Endodermal cell (in vitro differentiated cells): ENCODE data around the gene SLC2A3. TPM values are rescaled to one million over a fixed set of nuclear protein-coding genes. Genes with fewer than 3 reads are reported as not detected.
"Not testable (repeated sequence)": the region's sequence is repeated elsewhere in the genome, so short reads cannot be mapped to it uniquely, and the experiment has no call there.

Experiments used
- DNase-seq: peaks from one replicate; pipeline ENCODE4 v3.0.0-alpha.2; 2017
- H3K27ac ChIP-seq: 2 replicates; pipeline ENCODE4 v1.5.1; 2013; ENCODE audit warnings: mild to moderate bottlenecking, low read depth, low read length, moderate library complexity
- H3K27me3 ChIP-seq: 2 replicates; pipeline ENCODE4 v1.6.1; 2013; ENCODE audit warnings: mild to moderate bottlenecking, low read length, moderate library complexity; ENCODE audit not compliant: insufficient read depth, control insufficient read depth, poor library complexity, severe bottlenecking
- H3K36me3 ChIP-seq: 2 replicates; pipeline ENCODE4 v1.7.0; 2013; ENCODE audit warnings: mild to moderate bottlenecking, low read length, moderate library complexity; ENCODE audit not compliant: control insufficient read depth, insufficient read depth
- H3K4me1 ChIP-seq: one replicate; pipeline ENCODE4 v1.7.0; 2013; ENCODE audit warnings: low read length; ENCODE audit not compliant: control insufficient read depth, insufficient read depth
- H3K4me3 ChIP-seq: 2 replicates; pipeline ENCODE4 v1.5.1; 2013; ENCODE audit warnings: mild to moderate bottlenecking, low read length, moderate library complexity
- H3K9ac ChIP-seq: 2 replicates; pipeline ENCODE4 v1.6.1; 2013; ENCODE audit warnings: mild to moderate bottlenecking, low read length, moderate library complexity; ENCODE audit not compliant: poor library complexity, severe bottlenecking; ENCODE audit errors: extremely low read depth
- H3K9me3 ChIP-seq: 2 replicates; pipeline ENCODE4 v1.6.1; 2013; ENCODE audit warnings: mild to moderate bottlenecking, low read length, moderate library complexity; ENCODE audit not compliant: control insufficient read depth
- H3K27ac Mint-ChIP-seq: 2 replicates; pipeline ENCODE4 v1.8.0; 2020; ENCODE audit warnings: mixed read lengths
- H3K27me3 Mint-ChIP-seq: 2 replicates; pipeline ENCODE4 v1.8.0; 2021; ENCODE audit warnings: mild to moderate bottlenecking, mixed read lengths; ENCODE audit not compliant: insufficient read depth
- H3K36me3 Mint-ChIP-seq: 2 replicates; pipeline ENCODE4 v1.8.0; 2020; ENCODE audit warnings: low read depth, mixed read lengths
- H3K4me1 Mint-ChIP-seq: 2 replicates; pipeline ENCODE4 v1.8.0; 2020; ENCODE audit warnings: mixed read lengths
- H3K4me3 Mint-ChIP-seq: 2 replicates; pipeline ENCODE4 v1.8.0; 2020; ENCODE audit warnings: mild to moderate bottlenecking, moderate library complexity, mixed read lengths
- H3K9me3 Mint-ChIP-seq: 2 replicates; pipeline ENCODE4 v1.8.0; 2020; ENCODE audit warnings: mild to moderate bottlenecking, mixed read lengths
- WGBS, 2 experiments: methylation state at CpG; one replicate each; pipeline versions ENCODE4 v1.1.5 to v1.1.7; 2013; ENCODE audit warnings: missing lambda C conversion rate in 2 of 2, mixed read lengths in 1 of 2; ENCODE audit not compliant: insufficient coverage in 1 of 2, insufficient read length in 1 of 2; 5-methylcytosine and 5-hydroxymethylcytosine counted together
- total RNA-seq, 2 donors: library from RNA; stranded (reverse); fragmentation: NEBNext Ultra II Directional in 1 of 2; extraction: Animal tissue kit (Norgen Biotek cat#: 25700) in 1 of 2; gene quantifications; 2 replicates in 1 of 2; 3 replicates in 1 of 2; pipeline ENCODE4 v1.2.1, GENCODE V29; 2021
- TF ChIP-seq, protein P1 (sequence below): fragments of 200-600 bp; sonication (generic); conservative IDR thresholded peaks from 2 replicates; pipeline ENCODE4 v1.5.0; 2021; ENCODE audit warnings: antibody characterized with exemption, mild to moderate bottlenecking

SLC2A3 gene
- total RNA-seq, 2 donors from 2014 or later: 1,330 to 2,480 TPM

DNA sequence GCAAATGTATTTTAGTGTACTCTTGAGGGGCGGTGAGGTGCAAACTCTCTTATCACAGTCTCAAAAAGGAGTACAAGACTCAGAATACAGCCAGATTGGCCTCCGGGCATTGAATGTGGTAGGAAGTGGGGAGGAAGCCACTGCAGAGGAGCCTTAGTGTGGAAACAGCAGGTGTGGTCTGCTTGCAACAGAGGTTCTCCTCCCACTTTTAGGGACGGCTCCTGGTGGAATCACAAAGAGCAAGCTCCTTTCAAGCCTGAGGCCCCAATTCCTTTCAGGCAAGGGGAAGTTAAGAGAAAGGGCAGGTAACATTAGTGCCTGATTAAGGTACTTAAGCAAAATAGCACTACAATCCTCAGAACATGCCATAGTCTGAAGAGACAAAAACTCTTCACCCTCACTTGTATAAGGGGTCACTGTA is 23.7 kb upstream of the SLC2A3 start:
- Histone ChIP-seq H3K27ac (no peak overlapping the region), H3K4me3 (peak overlapping the region; percentile 84), H3K4me1 (peaks cover 12% of the 10 kb centered on the region), H3K9ac (peak overlapping the region; percentile 17), H3K9me3 (no peaks in the 10 kb centered on the region), H3K36me3 (no peaks in the 10 kb centered on the region), H3K27me3 (no peaks in the 10 kb centered on the region)
- peaks cover 42% of the 10 kb centered on the region for H3K4me1 Mint-ChIP-seq
- peak overlapping the region; percentile 86 for H3K27ac Mint-ChIP-seq
- DNase-seq: peak; percentile 92
- H3K4me3 Mint-ChIP-seq: peak overlapping the region; percentile 56
- peaks cover 3% of the 10 kb centered on the region for H3K9me3 Mint-ChIP-seq
- no peaks in the 10 kb centered on the region for H3K36me3 Mint-ChIP-seq
- TF ChIP-seq, protein P1, sequence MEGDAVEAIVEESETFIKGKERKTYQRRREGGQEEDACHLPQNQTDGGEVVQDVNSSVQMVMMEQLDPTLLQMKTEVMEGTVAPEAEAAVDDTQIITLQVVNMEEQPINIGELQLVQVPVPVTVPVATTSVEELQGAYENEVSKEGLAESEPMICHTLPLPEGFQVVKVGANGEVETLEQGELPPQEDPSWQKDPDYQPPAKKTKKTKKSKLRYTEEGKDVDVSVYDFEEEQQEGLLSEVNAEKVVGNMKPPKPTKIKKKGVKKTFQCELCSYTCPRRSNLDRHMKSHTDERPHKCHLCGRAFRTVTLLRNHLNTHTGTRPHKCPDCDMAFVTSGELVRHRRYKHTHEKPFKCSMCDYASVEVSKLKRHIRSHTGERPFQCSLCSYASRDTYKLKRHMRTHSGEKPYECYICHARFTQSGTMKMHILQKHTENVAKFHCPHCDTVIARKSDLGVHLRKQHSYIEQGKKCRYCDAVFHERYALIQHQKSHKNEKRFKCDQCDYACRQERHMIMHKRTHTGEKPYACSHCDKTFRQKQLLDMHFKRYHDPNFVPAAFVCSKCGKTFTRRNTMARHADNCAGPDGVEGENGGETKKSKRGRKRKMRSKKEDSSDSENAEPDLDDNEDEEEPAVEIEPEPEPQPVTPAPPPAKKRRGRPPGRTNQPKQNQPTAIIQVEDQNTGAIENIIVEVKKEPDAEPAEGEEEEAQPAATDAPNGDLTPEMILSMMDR: no peak
- WGBS, 2 experiments: 21 to 38% methylated on average over 2 to 3 of the region's 3 CpGs
- H3K27me3 Mint-ChIP-seq: peaks cover 2% of the 10 kb centered on the region

- Histone ChIP-seq H3K36me3 (no peaks in the 10 kb centered on the region), H3K9me3 (no peaks in the 10 kb centered on the region), H3K4me1 (peaks cover 12% of the 10 kb centered on the region), H3K27me3 (no peaks in the 10 kb centered on the region), H3K27ac (no peak overlapping the region), H3K4me3 (peak overlapping the region; percentile 84), H3K9ac (peak overlapping the region; percentile 17)
- no peak for DNase-seq
- Mint-ChIP-seq H3K27ac (peak overlapping the region; percentile 86), H3K4me1 (peaks cover 42% of the 10 kb centered on the region), H3K9me3 (peaks cover 4% of the 10 kb centered on the region), H3K36me3 (no peaks in the 10 kb centered on the region), H3K27me3 (peaks cover 3% of the 10 kb centered on the region), H3K4me3 (peak overlapping the region; percentile 56)
- TF ChIP-seq, protein P1: no peak
- 40 to 45% methylated on average over 1 of the region's 1 CpG for WGBS, 2 experiments
Observed at GRCh38 chr12:7959278-7959677, 23.3 kb upstream of the SLC2A3 start.

- H3K4me3 Mint-ChIP-seq, H3K4me3 ChIP-seq, H3K27me3 ChIP-seq, H3K9ac ChIP-seq, H3K27me3 Mint-ChIP-seq, H3K9me3 Mint-ChIP-seq, H3K27ac ChIP-seq, H3K36me3 ChIP-seq, H3K27ac Mint-ChIP-seq, H3K9me3 ChIP-seq, DNase-seq, H3K4me1 ChIP-seq, H3K36me3 Mint-ChIP-seq: not testable (repeated sequence)
- 95 to 96% methylated on average over 6 to 17 of the region's 19 CpGs for WGBS, 2 experiments
- peaks cover 19% of the 10 kb centered on the region for H3K4me1 Mint-ChIP-seq
Observed at GRCh38 chr12:7954877-7955276, 18.9 kb upstream of the SLC2A3 start.

DNA sequence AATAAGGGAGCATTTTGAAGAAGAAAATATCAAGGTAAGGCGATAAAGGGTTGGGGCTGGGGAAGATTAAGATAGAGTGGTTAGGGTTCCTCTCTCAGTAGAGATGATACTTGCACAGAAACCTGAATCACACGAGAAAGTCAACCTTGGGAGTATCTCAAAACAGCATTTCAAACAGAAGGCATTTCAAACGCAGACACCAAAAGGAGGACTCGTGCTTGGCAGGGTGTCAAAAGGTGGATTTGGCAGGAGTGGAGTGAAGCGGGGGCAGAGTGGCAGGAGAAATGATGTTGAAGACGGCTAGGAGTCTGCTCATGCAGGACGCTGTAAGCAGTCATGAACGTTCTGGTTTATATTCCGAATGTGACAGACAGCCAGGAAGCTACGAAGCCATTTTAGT is 18.4 kb upstream of the SLC2A3 start:
- not testable (repeated sequence) for H3K9ac ChIP-seq, H3K36me3 ChIP-seq, H3K4me3 Mint-ChIP-seq, H3K27ac Mint-ChIP-seq, H3K27me3 ChIP-seq, H3K4me3 ChIP-seq, H3K4me1 ChIP-seq, H3K27me3 Mint-ChIP-seq, DNase-seq, H3K9me3 ChIP-seq, H3K9me3 Mint-ChIP-seq, H3K36me3 Mint-ChIP-seq, H3K27ac ChIP-seq
- WGBS, 2 experiments: 89% methylated on average over 3 of the region's 10 CpGs; no CpG with 5 or more reads in 1 of the 2 experiments
- H3K4me1 Mint-ChIP-seq: peaks cover 14% of the 10 kb centered on the region

DNA sequence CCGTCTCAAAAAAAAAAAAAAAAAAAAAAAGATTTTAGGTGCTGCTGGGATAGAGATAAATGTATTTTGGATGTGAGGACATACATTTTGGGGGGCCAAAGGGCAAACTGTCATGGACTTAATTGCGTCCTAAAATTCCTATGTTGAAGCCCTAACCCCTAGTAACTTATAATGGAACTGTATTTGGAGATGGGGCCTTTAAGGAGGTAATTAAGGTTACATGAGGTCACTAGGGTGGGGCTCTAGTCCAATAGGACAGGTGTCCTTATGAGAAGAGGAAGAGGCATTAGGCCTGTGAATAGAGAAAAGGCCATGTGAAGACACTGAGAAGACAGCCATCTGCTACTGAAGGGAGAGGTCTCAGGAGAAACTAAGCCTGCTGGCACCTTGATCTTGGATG is 17.9 kb upstream of the SLC2A3 start:
- not testable (repeated sequence) for H3K9me3 ChIP-seq, H3K27me3 ChIP-seq, H3K27ac Mint-ChIP-seq, H3K4me1 ChIP-seq, H3K36me3 ChIP-seq, DNase-seq, H3K4me3 Mint-ChIP-seq, H3K9me3 Mint-ChIP-seq, H3K27me3 Mint-ChIP-seq, H3K4me3 ChIP-seq, H3K27ac ChIP-seq, H3K9ac ChIP-seq, H3K36me3 Mint-ChIP-seq
- H3K4me1 Mint-ChIP-seq: peaks cover 10% of the 10 kb centered on the region
- 90% methylated on average over 2 of the region's 2 CpGs; no CpG with 5 or more reads in 1 of the 2 experiments for WGBS, 2 experiments
